CD14-positive monocyte (primary cell): ENCODE measurements around the gene CNTRL. TPM values are rescaled to one million over a fixed set of nuclear protein-coding genes. Genes with fewer than 3 reads are reported as not detected.

ENCODE experiments used
- DNase-seq, 3 donors: peaks; one replicate each; pipeline ENCODE4 v3.0.0-alpha.2; 2011 to 2022
- H2AFZ ChIP-seq: 2 replicates; pipeline ENCODE4 v1.6.0; 2012; ENCODE audit warnings: mild to moderate bottlenecking, low read depth, low read length, inconsistent platforms; ENCODE audit not compliant: insufficient read depth, poor library complexity, severe bottlenecking
- H3K27ac ChIP-seq, 2 donors: 1 replicate in 1 of 2; 2 replicates in 1 of 2; pipeline ENCODE4 v1.5.1; 2012 to 2013; ENCODE audit warnings: low read length in 2 of 2, control low read depth in 1 of 2, inconsistent platforms in 1 of 2, low read depth in 1 of 2, mild to moderate bottlenecking in 1 of 2
- H3K27me3 ChIP-seq, 2 donors: one replicate each; pipeline versions ENCODE4 v1.6.0 to v1.6.1; 2011 to 2013; ENCODE audit warnings: low read length in 2 of 2; ENCODE audit not compliant: control insufficient read depth in 2 of 2, insufficient read depth in 2 of 2
- H3K36me3 ChIP-seq, 2 donors: replicated peaks in 1 of 2; 1 replicate in 1 of 2; 2 replicates in 1 of 2; pipeline versions ENCODE4 v1.5.1 to v1.6.1; 2012 to 2013; ENCODE audit warnings: low read length in 2 of 2, control low read depth in 1 of 2, inconsistent platforms in 1 of 2, mild to moderate bottlenecking in 1 of 2; ENCODE audit not compliant: insufficient read depth in 2 of 2, control insufficient read depth in 1 of 2
- H3K4me1 ChIP-seq, 2 donors: 1 replicate in 1 of 2; 2 replicates in 1 of 2; pipeline versions ENCODE4 v1.5.1 to v1.6.1; 2012 to 2013; ENCODE audit warnings: low read length in 2 of 2, control low read depth in 1 of 2, inconsistent platforms in 1 of 2, mild to moderate bottlenecking in 1 of 2, moderate library complexity in 1 of 2; ENCODE audit not compliant: insufficient read depth in 2 of 2, control insufficient read depth in 1 of 2
- H3K4me2 ChIP-seq: replicated peaks from 2 replicates; pipeline ENCODE3; 2012; ENCODE audit warnings: low read length, moderate library complexity, mild to moderate bottlenecking; ENCODE audit not compliant: poor library complexity, severe bottlenecking; ENCODE audit errors: extremely low read depth
- H3K4me3 ChIP-seq, 3 experiments: fragments of 200-600 bp in 1 of 3; sonication (generic) in 1 of 3; replicated peaks in 1 of 3; 1 replicate in 2 of 3; 2 replicates in 1 of 3; pipeline ENCODE4 v1.5.1; 2011 to 2013; ENCODE audit warnings: low read length in 3 of 3, mild to moderate bottlenecking in 3 of 3, control low read depth in 2 of 3, low read depth in 2 of 3, inconsistent platforms in 1 of 3, moderate library complexity in 1 of 3
- H3K79me2 ChIP-seq: 2 replicates; pipeline ENCODE4 v1.6.0; 2012; ENCODE audit warnings: mild to moderate bottlenecking, control low read depth, inconsistent platforms, low read length, moderate library complexity; ENCODE audit not compliant: insufficient read depth
- H3K9ac ChIP-seq: 2 replicates; pipeline ENCODE4 v1.6.0; 2017; ENCODE audit warnings: low read length, mild to moderate bottlenecking; ENCODE audit not compliant: insufficient read depth, poor library complexity, severe bottlenecking
- H3K9me3 ChIP-seq, 2 donors: replicated peaks in 1 of 2; 1 replicate in 1 of 2; 2 replicates in 1 of 2; pipeline versions ENCODE4 v1.5.1 to v1.6.1; 2012 to 2013; ENCODE audit warnings: low read length in 2 of 2, control low read depth in 1 of 2; ENCODE audit not compliant: control insufficient read depth in 1 of 2, insufficient read depth in 1 of 2
- H4K20me1 ChIP-seq: 2 replicates; pipeline ENCODE4 v1.6.0; 2012; ENCODE audit warnings: mild to moderate bottlenecking, low read length, control low read depth, moderate library complexity; ENCODE audit not compliant: insufficient read depth
- H3K27ac Mint-ChIP-seq, 7 donors: one replicate each; pipeline ENCODE4 v1.8.0; 2020; ENCODE audit warnings: mild to moderate bottlenecking in 7 of 7, mixed read lengths in 7 of 7, moderate library complexity in 6 of 7, inconsistent platforms in 2 of 7
- H3K27me3 Mint-ChIP-seq, 3 donors: one replicate each; pipeline ENCODE4 v1.8.0; 2021 to 2022; ENCODE audit warnings: low read depth in 3 of 3, mild to moderate bottlenecking in 3 of 3, mixed read lengths in 3 of 3, moderate library complexity in 3 of 3, inconsistent platforms in 1 of 3
- H3K36me3 Mint-ChIP-seq, 2 donors: one replicate each; pipeline ENCODE4 v1.8.0; 2020; ENCODE audit warnings: mixed read lengths in 2 of 2, inconsistent platforms in 1 of 2, mild to moderate bottlenecking in 1 of 2
- H3K4me1 Mint-ChIP-seq: one replicate; pipeline ENCODE4 v1.8.0; 2020; ENCODE audit warnings: mild to moderate bottlenecking, mixed read lengths
- H3K4me3 Mint-ChIP-seq, 2 donors: one replicate each; pipeline ENCODE4 v1.8.0; 2020; ENCODE audit warnings: mild to moderate bottlenecking in 2 of 2, mixed read lengths in 2 of 2, moderate library complexity in 1 of 2
- H3K9me3 Mint-ChIP-seq, 7 donors: one replicate each; pipeline ENCODE4 v1.8.0; 2020 to 2022; ENCODE audit warnings: mixed read lengths in 7 of 7, mild to moderate bottlenecking in 6 of 7, moderate library complexity in 6 of 7, inconsistent platforms in 2 of 7
- WGBS: methylation state at CpG from one replicate; pipeline ENCODE4 v1.1.5; 2013; ENCODE audit warnings: missing lambda C conversion rate; ENCODE audit not compliant: insufficient coverage; 5-methylcytosine and 5-hydroxymethylcytosine counted together
- intact Hi-C, 2 donors: fragments of 100-400 bp; cut with micrococcal nuclease; formaldehyde crosslinking; loops; one replicate each; pipeline versions ENCODE4 v1.15.0 to v1.15.1; 2023
- polyA plus RNA-seq, 3 donors: library from polyadenylated mRNA; depleted of rRNA in 1 of 3; unstranded in 2 of 3; stranded (reverse) in 1 of 3; fragments of 300-500 nt in 2 of 3; fragments of >200 nt in 1 of 3; fragmentation: Illumina TruSeq in 2 of 3; gene quantifications; 1 replicate in 2 of 3; 2 replicates in 1 of 3; pipeline ENCODE4 v1.2.3, GENCODE V29; 2012 to 2021
- TF ChIP-seq, protein P1 (sequence below): fragments of 200-600 bp; IDR thresholded peaks from one replicate; pipeline ENCODE4 v1.8.0; 2022; ENCODE audit warnings: antibody characterized with exemption, mild to moderate bottlenecking

The CNTRL gene
- polyA plus RNA-seq, 3 donors: 3.9 to 26.8 (median 4.8) TPM

DNA sequence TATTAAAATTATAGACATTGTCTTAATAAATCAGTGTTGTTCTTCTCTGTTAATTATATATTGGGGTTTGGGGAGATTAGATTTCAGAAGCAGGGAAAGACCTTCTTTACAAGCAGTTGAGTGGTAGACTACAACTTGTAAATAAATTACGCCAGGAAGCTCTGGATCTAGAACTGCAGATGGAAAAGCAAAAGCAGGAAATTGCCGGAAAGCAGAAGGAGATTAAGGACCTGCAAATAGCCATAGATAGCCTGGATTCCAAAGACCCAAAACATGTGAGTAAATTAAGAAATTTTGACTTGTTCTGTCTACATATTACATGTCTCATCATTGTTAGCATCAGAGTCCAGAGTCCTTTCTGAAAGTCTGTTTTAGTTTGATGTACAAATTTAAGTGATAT, 43.5 kb downstream of the CNTRL start:
- no peak for DNase-seq
- Histone ChIP-seq H3K36me3 (peaks cover 19 to 35% of the 10 kb centered on the region in 2 donors), H3K4me3 (no peak overlapping the region), H3K4me1 (peaks cover 19 to 37% of the 10 kb centered on the region in 2 donors), H3K4me2 (no peak overlapping the region), H4K20me1 (no peaks in the 10 kb centered on the region), H3K9ac (no peak overlapping the region), H3K27ac (peak overlapping the region in 1 of 2 donors; percentile 11), H3K79me2 (peaks cover 37% of the 10 kb centered on the region), H2AFZ (no peak overlapping the region), H3K9me3 (no peaks in the 10 kb centered on the region), H3K27me3 (no peaks in the 10 kb centered on the region)
- peaks cover 36 to 47% of the 10 kb centered on the region in 2 donors for H3K36me3 Mint-ChIP-seq
- H3K27ac Mint-ChIP-seq: no peak overlapping the region
- no peak overlapping the region for H3K4me3 Mint-ChIP-seq
- TF ChIP-seq, protein P1, sequence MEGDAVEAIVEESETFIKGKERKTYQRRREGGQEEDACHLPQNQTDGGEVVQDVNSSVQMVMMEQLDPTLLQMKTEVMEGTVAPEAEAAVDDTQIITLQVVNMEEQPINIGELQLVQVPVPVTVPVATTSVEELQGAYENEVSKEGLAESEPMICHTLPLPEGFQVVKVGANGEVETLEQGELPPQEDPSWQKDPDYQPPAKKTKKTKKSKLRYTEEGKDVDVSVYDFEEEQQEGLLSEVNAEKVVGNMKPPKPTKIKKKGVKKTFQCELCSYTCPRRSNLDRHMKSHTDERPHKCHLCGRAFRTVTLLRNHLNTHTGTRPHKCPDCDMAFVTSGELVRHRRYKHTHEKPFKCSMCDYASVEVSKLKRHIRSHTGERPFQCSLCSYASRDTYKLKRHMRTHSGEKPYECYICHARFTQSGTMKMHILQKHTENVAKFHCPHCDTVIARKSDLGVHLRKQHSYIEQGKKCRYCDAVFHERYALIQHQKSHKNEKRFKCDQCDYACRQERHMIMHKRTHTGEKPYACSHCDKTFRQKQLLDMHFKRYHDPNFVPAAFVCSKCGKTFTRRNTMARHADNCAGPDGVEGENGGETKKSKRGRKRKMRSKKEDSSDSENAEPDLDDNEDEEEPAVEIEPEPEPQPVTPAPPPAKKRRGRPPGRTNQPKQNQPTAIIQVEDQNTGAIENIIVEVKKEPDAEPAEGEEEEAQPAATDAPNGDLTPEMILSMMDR: no peak
- 100% methylated on average over 2 of the region's 2 CpGs for WGBS
- H3K4me1 Mint-ChIP-seq: peaks cover 36% of the 10 kb centered on the region
- H3K9me3 Mint-ChIP-seq: peaks cover 0 to 4% (median 0%) of the 10 kb centered on the region in 7 donors
- peaks cover 0 to under 1% (median 0%) of the 10 kb centered on the region in 3 donors for H3K27me3 Mint-ChIP-seq
- intact Hi-C loops: no loop called here

DNA sequence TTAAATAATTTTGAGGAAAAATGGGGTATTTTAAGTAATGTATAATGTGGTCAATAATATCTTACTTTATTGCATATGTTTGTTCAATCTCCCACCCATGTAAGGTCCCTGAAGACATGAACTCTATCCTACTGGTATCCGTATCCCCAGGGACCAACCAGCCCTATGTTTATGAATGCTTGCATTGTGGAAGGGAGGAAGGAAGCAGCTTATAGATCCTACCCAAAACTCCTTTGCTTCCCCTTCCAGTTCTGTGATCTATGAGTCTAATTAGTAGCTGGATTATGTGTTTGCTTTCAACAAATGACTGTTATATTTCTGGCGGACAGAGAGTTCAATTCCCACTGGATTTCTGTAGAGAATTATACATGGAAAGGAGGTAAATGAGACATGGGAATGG, 45.6 kb downstream of the CNTRL start:
- Histone ChIP-seq H3K9ac (no peak overlapping the region), H3K27me3 (no peaks in the 10 kb centered on the region), H3K36me3 (peaks cover 25 to 39% of the 10 kb centered on the region in 2 donors), H3K79me2 (peaks cover 58% of the 10 kb centered on the region), H2AFZ (no peak overlapping the region), H3K4me1 (peaks cover 19 to 31% of the 10 kb centered on the region in 2 donors), H4K20me1 (no peaks in the 10 kb centered on the region), H3K27ac (peak overlapping the region in 1 of 2 donors; percentile 69), H3K4me2 (peak overlapping the region; percentile 13), H3K4me3 (peak overlapping the region in 1 of 3 experiments; percentile 8), H3K9me3 (no peaks in the 10 kb centered on the region)
- WGBS: 100% methylated on average over 1 of the region's 2 CpGs
- Mint-ChIP-seq H3K36me3 (peaks cover 32 to 52% of the 10 kb centered on the region in 2 donors), H3K9me3 (peaks cover 0 to 4% (median 0%) of the 10 kb centered on the region in 7 donors), H3K4me3 (no peak overlapping the region), H3K27me3 (peaks cover 0 to 1% (median 0%) of the 10 kb centered on the region in 3 donors), H3K27ac (peak overlapping the region; percentile 6 to 82 (median 44)), H3K4me1 (peaks cover 27% of the 10 kb centered on the region)
- intact Hi-C loops: loop anchor here in 1 of 2 donors (5.0 kb wide), 1 partner anchor 193 kb away; the partner anchor contains the start of gene TRAF1
- DNase-seq: no peak
- TF ChIP-seq, protein P1: no peak
